ENCODE data around the gene CDX1. TPM values are rescaled to one million over a fixed set of nuclear protein-coding genes. Genes with fewer than 3 reads are reported as not detected.

Gene CDX1
- total and polyA plus RNA-seq, 12 donors: 0.13 to 0.32 TPM; not detected in 10

- ATAC-seq (no peak), DNase-seq (no peak)
- Histone ChIP-seq H3K27ac (no peak overlapping the region), H3K27me3 (peaks cover 0 to 9% (median 5%) of the 10 kb centered on the region in 7 donors), H3K4me3 (no peak overlapping the region), H3K36me3 (no peaks in the 10 kb centered on the region), H3K4me1 (no peaks in the 10 kb centered on the region), H3K9me3 (no peaks in the 10 kb centered on the region)
- no peak for TF ChIP-seq CTCF (IDR thresholded peaks at IDR 0.05)
- 68 to 81% methylated on average over 5 of the region's 5 CpGs for WGBS, 2 donors
- intact Hi-C loops (cut with DNase I): no loop called here
Observed at GRCh38 chr5:150196514-150196913, 29.9 kb downstream of the CDX1 start.

GRCh38 chr5:150196986-150197385 lies 30.4 kb downstream of the CDX1 start:
- 95% methylated on average over 16 of the region's 16 CpGs for WGBS, 2 donors
- H3K27me3 ChIP-seq: peaks cover 0 to 4% (median 1%) of the 10 kb centered on the region in 7 donors

GRCh38 chr5:150197476-150197875 lies 30.9 kb downstream of the CDX1 start:
- 93 to 98% methylated on average over 1 of the region's 1 CpG for WGBS, 2 donors
- DNase-seq (no peak), ATAC-seq (no peak)
- TF ChIP-seq CTCF (IDR thresholded peaks at IDR 0.05): no peak
- H3K27me3 ChIP-seq: peaks cover 0 to 2% (median 0%) of the 10 kb centered on the region in 7 donors
- H3K36me3 ChIP-seq: no peaks in the 10 kb centered on the region
- H3K27ac ChIP-seq: no peak overlapping the region
- intact Hi-C loops (cut with DNase I): no loop called here
- H3K4me3 ChIP-seq: no peak overlapping the region
- no peaks in the 10 kb centered on the region for H3K4me1 ChIP-seq
- no peaks in the 10 kb centered on the region for H3K9me3 ChIP-seq

More at GRCh38 chr5:150196986-150197385, 30.4 kb downstream of the CDX1 start:
- ATAC-seq (peak in 1 of 8 donors; percentile 28), DNase-seq (no peak)
- Histone ChIP-seq H3K4me1 (no peaks in the 10 kb centered on the region), H3K36me3 (no peaks in the 10 kb centered on the region), H3K27ac (no peak overlapping the region), H3K4me3 (no peak overlapping the region), H3K9me3 (no peaks in the 10 kb centered on the region)
- TF ChIP-seq CTCF (IDR thresholded peaks at IDR 0.05): no peak
- intact Hi-C loops (cut with DNase I): no loop called here

- ATAC-seq: no peak
- 96 to 97% methylated on average over 10 of the region's 10 CpGs for WGBS, 2 donors
- intact Hi-C loops (cut with DNase I): no loop called here
Observed at GRCh38 chr5:150202501-150202900, 35.9 kb downstream of the CDX1 start.

More at GRCh38 chr5:150202501-150202900, 35.9 kb downstream of the CDX1 start:
- H3K36me3 ChIP-seq: no peaks in the 10 kb centered on the region
- peaks cover 0 to 7% (median 0%) of the 10 kb centered on the region in 9 donors for H3K4me1 ChIP-seq
- no peak overlapping the region for H3K4me3 ChIP-seq
- no peaks in the 10 kb centered on the region for H3K27me3 ChIP-seq
- no peak for DNase-seq
- no peaks in the 10 kb centered on the region for H3K9me3 ChIP-seq
- no peak for TF ChIP-seq CTCF (IDR thresholded peaks at IDR 0.05)
- no peak overlapping the region for H3K27ac ChIP-seq

Data from heart right ventricle (tissue), 16 donors.